OCI-LY3 (cell line): ENCODE measurements around the gene OS9.

Experiments used
- H2AFZ ChIP-seq: fragments of 200-600, 300-600 bp; shearing (Covaris generic); 2 replicates; pipeline ENCODE4 v1.6.0; 2014; ENCODE audit warnings: antibody characterized with exemption, low read depth, low read length
- H3K27ac ChIP-seq: fragments of 200-600, 300-600 bp; sonication (generic); 2 replicates; pipeline ENCODE4 v1.5.1; 2014; ENCODE audit warnings: mild to moderate bottlenecking, low read length, moderate library complexity, mixed read lengths
- H3K27me3 ChIP-seq: fragments of 200-600, 300-600 bp; sonication (generic); 2 replicates; pipeline ENCODE4 v1.6.1; 2014; ENCODE audit warnings: low read depth, low read length, mixed read lengths
- H3K36me3 ChIP-seq: fragments of 200-600, 300-600 bp; sonication (generic); replicated peaks from 2 replicates; pipeline ENCODE3; 2014; ENCODE audit warnings: low read depth, low read length, mixed read lengths
- H3K4me1 ChIP-seq: fragments of 300-600, 200-600 bp; sonication (generic); 2 replicates; pipeline ENCODE4 v1.6.1; 2014; ENCODE audit warnings: low read length, mixed read lengths
- H3K4me2 ChIP-seq: fragments of 200-600, 300-600 bp; sonication (generic); 2 replicates; pipeline ENCODE4 v1.6.1; 2014; ENCODE audit warnings: low read length, mixed read lengths
- H3K4me3 ChIP-seq: fragments of 300-600, 200-600 bp; sonication (generic); 2 replicates; pipeline ENCODE4 v1.5.1; 2014; ENCODE audit warnings: antibody characterized with exemption, mild to moderate bottlenecking, low read length, moderate library complexity
- H3K79me2 ChIP-seq: fragments of 300-600, 200-600 bp; shearing (Covaris generic); 2 replicates; pipeline ENCODE4 v1.6.1; 2014; ENCODE audit warnings: mild to moderate bottlenecking, low read length, mixed read lengths
- H3K9ac ChIP-seq: fragments of 300-600, 200-600 bp; shearing (Covaris generic); 2 replicates; pipeline ENCODE4 v1.6.0; 2014; ENCODE audit warnings: mild to moderate bottlenecking, low read length, moderate library complexity
- H3K9me3 ChIP-seq: fragments of 200-600, 300-600 bp; shearing (Covaris generic); 2 replicates; pipeline ENCODE4 v1.6.1; 2014; ENCODE audit warnings: low read length, mixed read lengths; ENCODE audit not compliant: insufficient read depth
- H4K20me1 ChIP-seq: fragments of 200-600, 300-600 bp; sonication (generic); 2 replicates; pipeline ENCODE4 v1.6.1; 2016; ENCODE audit warnings: low read length, mixed read lengths; ENCODE audit not compliant: insufficient read depth
- EZH2phosphoT487 ChIP-seq: fragments of 200-600 bp; shearing (Covaris generic); IDR thresholded peaks from 2 replicates; pipeline ENCODE4 v1.6.1; 2018; ENCODE audit warnings: antibody characterized with exemption, mixed run types, low read depth
- TF ChIP-seq, protein P1 (sequence below): fragments of 200-600, 300-600 bp; sonication (generic); IDR thresholded peaks from 2 replicates; pipeline ENCODE4 v1.5.1; 2014; ENCODE audit warnings: antibody characterized with exemption, low read length, low read depth

The OS9 gene

DNA sequence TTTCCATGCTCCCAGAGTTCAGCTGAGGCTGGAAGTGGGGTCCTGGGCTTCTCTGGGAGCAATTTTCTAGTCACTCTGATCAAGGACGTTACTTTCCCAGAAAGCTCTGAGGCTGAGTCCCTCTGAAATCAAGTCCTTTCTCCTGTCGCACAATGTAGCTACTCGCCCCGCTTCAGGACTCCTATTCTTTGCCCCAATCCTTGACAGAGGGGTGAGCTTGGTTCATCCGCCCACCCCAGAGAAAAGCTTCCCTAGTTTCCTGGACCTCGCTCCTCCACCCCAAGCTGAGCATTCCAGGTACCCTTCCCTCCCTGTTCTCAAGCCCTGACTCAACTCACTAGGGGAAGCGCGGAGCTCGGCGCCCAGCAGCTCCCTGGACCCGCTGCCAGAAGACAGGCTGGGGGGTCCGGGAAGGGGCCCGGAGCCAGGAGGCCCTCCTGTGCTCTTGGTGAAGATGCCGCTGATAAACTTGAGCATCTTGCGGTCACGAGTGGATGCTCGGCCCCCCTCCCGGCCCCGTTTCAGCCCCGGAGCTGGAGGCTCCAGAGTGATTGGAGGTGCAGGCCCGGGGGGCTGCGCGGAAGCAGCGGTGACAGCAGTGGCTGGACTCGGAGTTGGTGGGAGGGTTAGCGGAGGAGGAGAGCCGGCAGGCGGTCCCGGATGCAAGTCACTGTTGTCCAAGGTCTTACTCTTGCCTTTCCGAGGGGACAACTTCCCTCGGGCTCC lies 43.0 kb downstream of the OS9 start:
- Histone ChIP-seq H3K27ac (no peak overlapping the region), H4K20me1 (no peaks in the 10 kb centered on the region), H3K9ac (no peak overlapping the region), H3K4me1 (peaks cover 10% of the 10 kb centered on the region), H2AFZ (no peak overlapping the region), H3K36me3 (no peaks in the 10 kb centered on the region), H3K4me2 (no peak overlapping the region), H3K9me3 (no peaks in the 10 kb centered on the region), H3K79me2 (peaks cover 13% of the 10 kb centered on the region; the same call in 1 of the 2 replicates), H3K27me3 (no peaks in the 10 kb centered on the region), H3K4me3 (no peak overlapping the region)
- TF ChIP-seq, protein P1, sequence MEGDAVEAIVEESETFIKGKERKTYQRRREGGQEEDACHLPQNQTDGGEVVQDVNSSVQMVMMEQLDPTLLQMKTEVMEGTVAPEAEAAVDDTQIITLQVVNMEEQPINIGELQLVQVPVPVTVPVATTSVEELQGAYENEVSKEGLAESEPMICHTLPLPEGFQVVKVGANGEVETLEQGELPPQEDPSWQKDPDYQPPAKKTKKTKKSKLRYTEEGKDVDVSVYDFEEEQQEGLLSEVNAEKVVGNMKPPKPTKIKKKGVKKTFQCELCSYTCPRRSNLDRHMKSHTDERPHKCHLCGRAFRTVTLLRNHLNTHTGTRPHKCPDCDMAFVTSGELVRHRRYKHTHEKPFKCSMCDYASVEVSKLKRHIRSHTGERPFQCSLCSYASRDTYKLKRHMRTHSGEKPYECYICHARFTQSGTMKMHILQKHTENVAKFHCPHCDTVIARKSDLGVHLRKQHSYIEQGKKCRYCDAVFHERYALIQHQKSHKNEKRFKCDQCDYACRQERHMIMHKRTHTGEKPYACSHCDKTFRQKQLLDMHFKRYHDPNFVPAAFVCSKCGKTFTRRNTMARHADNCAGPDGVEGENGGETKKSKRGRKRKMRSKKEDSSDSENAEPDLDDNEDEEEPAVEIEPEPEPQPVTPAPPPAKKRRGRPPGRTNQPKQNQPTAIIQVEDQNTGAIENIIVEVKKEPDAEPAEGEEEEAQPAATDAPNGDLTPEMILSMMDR, result no peak
- TF ChIP-seq EZH2phosphoT487, result no peak

DNA sequence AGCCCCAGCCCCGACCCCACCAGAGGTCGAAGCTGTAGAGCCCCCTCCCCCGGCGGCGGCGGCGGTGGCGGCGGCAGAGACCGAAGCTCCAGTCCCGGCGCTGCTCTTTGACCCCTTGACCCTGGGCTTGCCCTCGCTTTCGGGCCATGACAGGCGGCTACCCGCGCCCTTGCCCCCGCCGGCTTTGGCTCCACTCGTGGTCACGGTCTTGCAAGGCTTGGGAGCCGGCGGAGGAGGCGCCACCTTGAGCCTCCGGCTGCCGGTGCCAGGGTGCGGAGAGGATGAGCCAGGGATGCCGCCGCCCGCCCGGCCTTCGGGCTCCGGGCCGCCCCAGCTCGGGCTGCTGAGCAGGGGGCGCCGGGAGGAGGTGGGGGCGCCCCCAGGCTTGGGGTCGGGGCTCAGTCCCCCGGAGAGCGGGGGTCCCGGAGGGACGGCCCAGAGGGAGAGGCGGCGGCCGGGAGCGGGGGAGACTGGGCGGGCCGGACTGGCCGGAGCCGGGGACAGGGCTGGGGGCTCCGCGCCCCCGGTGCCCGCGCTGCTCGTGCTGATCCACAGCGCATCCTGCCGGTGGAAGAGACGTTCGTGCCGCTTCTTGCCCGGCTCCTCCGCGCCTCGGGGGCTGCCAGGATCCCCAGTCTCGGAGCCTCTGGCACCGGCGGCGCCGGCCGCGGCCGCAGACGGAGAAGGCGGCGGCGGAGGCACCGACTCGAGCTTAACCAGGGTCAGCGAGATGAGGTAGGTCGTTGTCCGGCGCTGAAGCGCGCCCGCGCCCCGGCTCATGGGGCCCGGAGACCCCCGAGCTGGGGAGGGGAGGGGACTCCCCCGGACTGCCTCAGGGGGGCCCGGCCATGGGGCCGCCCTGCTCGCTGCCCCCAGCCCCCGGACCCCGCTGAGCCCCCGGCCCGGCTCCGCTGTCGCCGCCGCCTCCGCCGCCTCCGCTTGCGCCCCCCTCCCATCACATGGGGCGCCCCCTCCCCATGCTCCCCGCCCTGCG lies 43.8 kb downstream of the OS9 start:
- Histone ChIP-seq H3K36me3 (no peaks in the 10 kb centered on the region), H4K20me1 (no peaks in the 10 kb centered on the region), H3K9me3 (no peaks in the 10 kb centered on the region), H3K4me3 (no peak overlapping the region), H3K9ac (no peak overlapping the region), H3K27ac (no peak overlapping the region), H3K4me2 (no peak overlapping the region), H3K79me2 (peaks cover 13% of the 10 kb centered on the region; the same call in 1 of the 2 replicates), H3K27me3 (no peaks in the 10 kb centered on the region), H2AFZ (no peak overlapping the region), H3K4me1 (peaks cover 15% of the 10 kb centered on the region)
- TF ChIP-seq, protein P1, result no peak
- no peak for TF ChIP-seq EZH2phosphoT487

DNA sequence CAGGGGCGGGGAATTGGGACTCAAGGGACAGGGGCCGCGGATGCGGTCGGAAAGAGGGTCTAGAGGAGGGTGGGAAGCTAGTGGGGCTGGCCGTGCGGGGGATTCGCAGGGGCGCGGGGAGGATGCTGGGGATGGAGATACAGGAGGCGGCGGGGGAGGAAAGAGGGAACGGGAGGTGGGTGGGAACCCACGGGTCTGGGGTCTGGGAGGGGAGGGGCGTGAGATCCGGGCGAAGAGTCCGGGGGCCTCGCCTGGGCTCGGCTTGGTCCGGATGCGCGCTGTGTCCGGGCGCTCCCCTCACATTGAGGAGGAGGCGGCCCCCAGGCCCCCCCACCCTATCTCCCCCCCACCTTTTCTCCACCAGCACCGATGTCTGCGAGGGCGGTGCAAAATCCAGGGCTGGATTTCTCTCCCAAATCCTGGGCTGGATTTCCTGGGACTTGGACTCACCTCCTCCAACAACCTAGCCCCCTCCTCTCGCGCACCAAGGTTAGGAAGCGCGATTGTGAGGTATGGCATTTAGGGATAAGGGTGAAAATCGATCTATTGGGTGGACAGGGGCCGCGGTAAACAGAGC lies 44.8 kb downstream of the OS9 start, which contains the start of gene AGAP2:
Gene AGAP2, minus strand, starts transcription at position 82 of the 577 bp plus-strand sequence. CDS start 496 bp downstream, outside the sequence.
- no peak within 1 kb of the TSS for H3K9ac ChIP-seq
- H3K36me3 ChIP-seq, result no peaks in the 10 kb centered on the region
- peaks cover 16% of the 10 kb centered on the region for H3K4me1 ChIP-seq
- no peaks in the 10 kb centered on the region for H3K27me3 ChIP-seq
- H3K4me3 ChIP-seq, result no peak within 1 kb of the TSS
- no peak within 1 kb of the TSS for H3K27ac ChIP-seq
- peaks cover 13% of the 10 kb centered on the region; the same call in 1 of the 2 replicates for H3K79me2 ChIP-seq
- H3K9me3 ChIP-seq, result no peaks in the 10 kb centered on the region
- H4K20me1 ChIP-seq, result no peaks in the 10 kb centered on the region
- no peak for TF ChIP-seq EZH2phosphoT487
- H3K4me2 ChIP-seq, result no peak within 1 kb of the TSS
- no peak within 1 kb of the TSS for H2AFZ ChIP-seq

DNA sequence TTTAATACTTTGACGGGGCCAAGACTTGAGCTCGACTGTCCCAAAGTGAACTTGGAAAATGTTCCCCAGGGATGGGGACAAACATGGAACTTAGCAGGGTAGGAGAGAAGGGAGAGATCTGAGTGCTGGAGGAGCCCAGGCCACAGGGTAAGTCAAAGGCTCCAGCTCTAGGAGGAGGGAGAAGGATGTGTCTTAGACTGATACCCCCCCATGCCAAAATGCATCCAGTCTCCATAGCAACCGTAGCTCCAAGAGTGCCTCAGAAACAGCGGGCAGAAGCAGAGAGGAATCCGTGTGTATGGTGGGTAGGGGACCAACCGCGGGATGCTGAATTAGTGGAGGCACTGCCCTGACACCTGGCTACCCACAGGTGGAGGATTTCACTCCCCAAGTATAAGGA lies 45.5 kb downstream of the OS9 start:
- no peak overlapping the region for H3K4me2 ChIP-seq
- H3K27me3 ChIP-seq, result no peaks in the 10 kb centered on the region
- no peak overlapping the region for H3K4me3 ChIP-seq

More for the DNA sequence above, 45.5 kb downstream of the OS9 start:
- Histone ChIP-seq H3K9me3 (no peaks in the 10 kb centered on the region), H3K36me3 (no peaks in the 10 kb centered on the region), H3K79me2 (peaks cover 13% of the 10 kb centered on the region; the same call in 1 of the 2 replicates), H3K27ac (no peak overlapping the region), H2AFZ (no peak overlapping the region), H3K9ac (no peak overlapping the region), H4K20me1 (no peaks in the 10 kb centered on the region), H3K4me1 (peaks cover 22% of the 10 kb centered on the region)
- TF ChIP-seq, protein P1, result no peak
- TF ChIP-seq EZH2phosphoT487, result no peak
